GM23338 (cell line): Measurements from ENCODE around the gene PTCD2. TPM values are rescaled to one million over a fixed set of nuclear protein-coding genes. Genes with fewer than 3 reads are reported as not detected.

ENCODE experiments used
- ATAC-seq: fragments of 200-7000 bp; cut with Tn5 transposase; 3 replicates; pipeline ENCODE4 v1.9.1; 2020
- DNase-seq: peaks from one replicate; pipeline ENCODE4 v3.0.0-alpha.2; 2015; ENCODE audit warnings: low spot score
- H2AFZ ChIP-seq: fragments of 200-600 bp; sonication (generic); 2 replicates; pipeline ENCODE4 v1.8.0; 2016; ENCODE audit warnings: antibody characterized with exemption, mild to moderate bottlenecking, moderate library complexity
- H3F3A ChIP-seq: fragments of 200-600 bp; sonication (generic); replicated peaks from 2 replicates; pipeline ENCODE4 v1.8.0; 2017; ENCODE audit warnings: antibody characterized with exemption, mixed run types, low read depth
- H3K27ac ChIP-seq: fragments of 200-600 bp; sonication (generic); 2 replicates; pipeline ENCODE4 v1.6.1; 2016; ENCODE audit warnings: low read depth
- H3K27me3 ChIP-seq: fragments of 200-600 bp; sonication (generic); 2 replicates; pipeline ENCODE4 v1.8.0; 2016; ENCODE audit warnings: mild to moderate bottlenecking, mixed run types, moderate library complexity; ENCODE audit not compliant: insufficient read depth
- H3K36me3 ChIP-seq: fragments of 200-600 bp; sonication (generic); 2 replicates; pipeline ENCODE4 v1.8.0; 2016; ENCODE audit warnings: mild to moderate bottlenecking; ENCODE audit not compliant: insufficient read depth
- H3K4me1 ChIP-seq: fragments of 200-600 bp; sonication (generic); 2 replicates; pipeline ENCODE4 v1.8.0; 2016; ENCODE audit warnings: mild to moderate bottlenecking, moderate library complexity; ENCODE audit not compliant: insufficient read depth
- H3K4me2 ChIP-seq: fragments of 200-600 bp; sonication (generic); 2 replicates; pipeline ENCODE4 v1.7.1; 2017; ENCODE audit warnings: mixed run types
- H3K4me3 ChIP-seq: fragments of 200-600 bp; sonication (generic); 2 replicates; pipeline ENCODE4 v1.6.1; 2016; ENCODE audit warnings: mixed run types
- H3K79me2 ChIP-seq: fragments of 200-600 bp; sonication (generic); replicated peaks from 2 replicates; pipeline ENCODE4 v1.8.0; 2017; ENCODE audit warnings: mild to moderate bottlenecking; ENCODE audit not compliant: insufficient read depth
- H3K9me2 ChIP-seq: fragments of 200-600 bp; sonication (generic); 2 replicates; pipeline ENCODE4 v1.8.0; 2017; ENCODE audit not compliant: insufficient read depth
- H4K20me1 ChIP-seq: fragments of 200-600 bp; sonication (generic); replicated peaks from 2 replicates; pipeline ENCODE4 v1.8.0; 2017; ENCODE audit warnings: mild to moderate bottlenecking; ENCODE audit not compliant: insufficient read depth
- H3K27ac Mint-ChIP-seq: 2 replicates; pipeline ENCODE4 v1.8.0; 2020; ENCODE audit warnings: inconsistent platforms, mild to moderate bottlenecking, moderate library complexity, mixed read lengths
- H3K27me3 Mint-ChIP-seq: 3 replicates; pipeline ENCODE4 v1.8.0; 2022; ENCODE audit warnings: low read depth, mild to moderate bottlenecking, moderate library complexity, mixed read lengths, inconsistent platforms; ENCODE audit not compliant: insufficient read depth, poor library complexity
- H3K36me3 Mint-ChIP-seq: 3 replicates; pipeline ENCODE4 v1.8.0; 2021; ENCODE audit warnings: low read depth, mild to moderate bottlenecking, inconsistent platforms, moderate library complexity, mixed read lengths
- H3K4me1 Mint-ChIP-seq: 3 replicates; pipeline ENCODE4 v1.8.0; 2020; ENCODE audit warnings: mild to moderate bottlenecking, inconsistent platforms, mixed read lengths
- H3K4me3 Mint-ChIP-seq: 3 replicates; pipeline ENCODE4 v1.8.0; 2021; ENCODE audit warnings: moderate library complexity, mild to moderate bottlenecking, inconsistent platforms, mixed read lengths
- H3K9me3 Mint-ChIP-seq: 3 replicates; pipeline ENCODE4 v1.8.0; 2020; ENCODE audit warnings: moderate library complexity, mild to moderate bottlenecking, inconsistent platforms, mixed read lengths
- CREB1 ChIP-seq: fragments of 250-450 bp; sonication (Bioruptor Pico); IDR thresholded peaks from 2 replicates; pipeline ENCODE4 v1.5.0; 2020; ENCODE audit warnings: low read depth, mild to moderate bottlenecking, moderate library complexity
- EZH2 ChIP-seq: fragments of 200-600 bp; sonication (generic); IDR thresholded peaks from one replicate; pipeline ENCODE4 v1.8.0; 2017; ENCODE audit warnings: antibody characterized with exemption, mild to moderate bottlenecking, low read depth; ENCODE audit not compliant: unreplicated experiment
- EZH2phosphoT487 ChIP-seq: fragments of 200-600 bp; sonication (generic); IDR thresholded peaks from one replicate; pipeline ENCODE4 v1.8.1; 2018; ENCODE audit warnings: antibody characterized with exemption; ENCODE audit not compliant: unreplicated experiment
- JUNB ChIP-seq: IDR thresholded peaks from one replicate; pipeline ENCODE4 v1.6.1; 2016; ENCODE audit warnings: antibody characterized with exemption; ENCODE audit not compliant: unreplicated experiment
- NANOG ChIP-seq: IDR thresholded peaks from 2 replicates; pipeline ENCODE4 v1.6.1; 2016; ENCODE audit warnings: antibody characterized with exemption, borderline replicate concordance
- POLR2AphosphoS5 ChIP-seq: IDR thresholded peaks from 2 replicates; pipeline ENCODE4 v1.6.1; 2016; ENCODE audit warnings: antibody characterized with exemption, low read depth
- REST ChIP-seq: IDR thresholded peaks from one replicate; pipeline ENCODE4 v1.6.1; 2018; ENCODE audit warnings: antibody characterized with exemption; ENCODE audit not compliant: unreplicated experiment
- STAT1 ChIP-seq: IDR thresholded peaks from one replicate; pipeline ENCODE4 v1.6.1; 2016; ENCODE audit warnings: antibody characterized with exemption; ENCODE audit not compliant: unreplicated experiment
- ZNF114 ChIP-seq: fragments of 250-450 bp; sonication (Bioruptor Pico); IDR thresholded peaks from 2 replicates; pipeline ENCODE4 v1.5.0; 2020; ENCODE audit warnings: mild to moderate bottlenecking, moderate library complexity
- ZNF331 ChIP-seq: fragments of 250-450 bp; sonication (Bioruptor Pico); IDR thresholded peaks from 2 replicates; pipeline ENCODE4 v1.5.0; 2020; ENCODE audit warnings: low read depth, mild to moderate bottlenecking, moderate library complexity
- polyA plus RNA-seq: library from polyadenylated mRNA; unstranded; fragments of >200 nt; fragmentation: Nextera tagmentation; extraction: Ambion mirVana; gene quantifications from 2 replicates; pipeline ENCODE4 v1.2.1, GENCODE V29; 2016
- total RNA-seq: library from RNA; depleted of rRNA; stranded (reverse); fragments of >200 nt; shearing (Covaris generic); gene quantifications from 2 replicates; pipeline ENCODE4 v1.2.3, GENCODE V29; 2014
- TF ChIP-seq, protein P1 (sequence below): IDR thresholded peaks from 2 replicates; pipeline ENCODE4 v1.6.1; 2016; ENCODE audit warnings: antibody characterized with exemption
- TF ChIP-seq, protein P2 (sequence below), 2 experiments: fragments of 200-600 bp in 1 of 2; sonication (generic) in 1 of 2; conservative IDR thresholded peaks; 2 replicates each; pipeline versions ENCODE4 v1.5.1 to v1.6.1; 2016 to 2017; ENCODE audit warnings: antibody characterized with exemption in 2 of 2, low read depth in 2 of 2, mild to moderate bottlenecking in 2 of 2, moderate library complexity in 1 of 2
- TF ChIP-seq, protein P3 (sequence below): fragments of 250-450 bp; sonication (Bioruptor Pico); IDR thresholded peaks from 2 replicates; pipeline ENCODE4 v1.5.0; 2020; ENCODE audit warnings: mild to moderate bottlenecking, moderate library complexity

PTCD2 gene
- total and polyA plus RNA-seq, 2 experiments from 2014 or later = 8.8 to 14.5 TPM

GRCh38 chr5:72326306-72326649 lies 6.1 kb downstream of the PTCD2 start:
- H3K36me3 Mint-ChIP-seq = peaks cover 50% of the 10 kb centered on the region

More at GRCh38 chr5:72326306-72326649, 6.1 kb downstream of the PTCD2 start:
- H3K9me3 Mint-ChIP-seq = no peaks in the 10 kb centered on the region
- H4K20me1 ChIP-seq = no peaks in the 10 kb centered on the region; the same call in 1 of the 2 replicates
- no peak overlapping the region for H3K4me3 Mint-ChIP-seq
- H3F3A ChIP-seq = no peaks in the 10 kb centered on the region
- no peak overlapping the region for H3K27ac Mint-ChIP-seq
- no peaks in the 10 kb centered on the region for H3K27me3 ChIP-seq
- H2AFZ ChIP-seq = no peak overlapping the region
- DNase-seq (no peak), ATAC-seq (no peak)
- H3K36me3 ChIP-seq = 0 out of 2 replicates have a peak, but pooled peaks cover 6% of the 10 kb centered on the region
- no peaks in the 10 kb centered on the region for H3K9me2 ChIP-seq
- 0 out of 2 replicates have a peak, but pooled peaks cover 5% of the 10 kb centered on the region for H3K79me2 ChIP-seq
- H3K4me3 ChIP-seq = no peak overlapping the region
- no peak overlapping the region for H3K27ac ChIP-seq
- TF ChIP-seq REST (no peak), ZNF331 (CRISPR knock-in tag) (no peak), NANOG (no peak), CREB1 (CRISPR knock-in tag) (no peak), POLR2AphosphoS5 (no peak), ZNF114 (CRISPR knock-in tag) (no peak), JUNB (no peak), STAT1 (no peak), EZH2phosphoT487 (no peak), EZH2 (no peak)
- TF ChIP-seq, protein P1, sequence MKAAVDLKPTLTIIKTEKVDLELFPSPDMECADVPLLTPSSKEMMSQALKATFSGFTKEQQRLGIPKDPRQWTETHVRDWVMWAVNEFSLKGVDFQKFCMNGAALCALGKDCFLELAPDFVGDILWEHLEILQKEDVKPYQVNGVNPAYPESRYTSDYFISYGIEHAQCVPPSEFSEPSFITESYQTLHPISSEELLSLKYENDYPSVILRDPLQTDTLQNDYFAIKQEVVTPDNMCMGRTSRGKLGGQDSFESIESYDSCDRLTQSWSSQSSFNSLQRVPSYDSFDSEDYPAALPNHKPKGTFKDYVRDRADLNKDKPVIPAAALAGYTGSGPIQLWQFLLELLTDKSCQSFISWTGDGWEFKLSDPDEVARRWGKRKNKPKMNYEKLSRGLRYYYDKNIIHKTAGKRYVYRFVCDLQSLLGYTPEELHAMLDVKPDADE = no peak
- TF ChIP-seq, protein P2, sequence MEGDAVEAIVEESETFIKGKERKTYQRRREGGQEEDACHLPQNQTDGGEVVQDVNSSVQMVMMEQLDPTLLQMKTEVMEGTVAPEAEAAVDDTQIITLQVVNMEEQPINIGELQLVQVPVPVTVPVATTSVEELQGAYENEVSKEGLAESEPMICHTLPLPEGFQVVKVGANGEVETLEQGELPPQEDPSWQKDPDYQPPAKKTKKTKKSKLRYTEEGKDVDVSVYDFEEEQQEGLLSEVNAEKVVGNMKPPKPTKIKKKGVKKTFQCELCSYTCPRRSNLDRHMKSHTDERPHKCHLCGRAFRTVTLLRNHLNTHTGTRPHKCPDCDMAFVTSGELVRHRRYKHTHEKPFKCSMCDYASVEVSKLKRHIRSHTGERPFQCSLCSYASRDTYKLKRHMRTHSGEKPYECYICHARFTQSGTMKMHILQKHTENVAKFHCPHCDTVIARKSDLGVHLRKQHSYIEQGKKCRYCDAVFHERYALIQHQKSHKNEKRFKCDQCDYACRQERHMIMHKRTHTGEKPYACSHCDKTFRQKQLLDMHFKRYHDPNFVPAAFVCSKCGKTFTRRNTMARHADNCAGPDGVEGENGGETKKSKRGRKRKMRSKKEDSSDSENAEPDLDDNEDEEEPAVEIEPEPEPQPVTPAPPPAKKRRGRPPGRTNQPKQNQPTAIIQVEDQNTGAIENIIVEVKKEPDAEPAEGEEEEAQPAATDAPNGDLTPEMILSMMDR (conservative IDR thresholded peaks at IDR 0.05; ENCODE audit: low read depth in 2 of 2) = no peak
- TF ChIP-seq, protein P3, sequence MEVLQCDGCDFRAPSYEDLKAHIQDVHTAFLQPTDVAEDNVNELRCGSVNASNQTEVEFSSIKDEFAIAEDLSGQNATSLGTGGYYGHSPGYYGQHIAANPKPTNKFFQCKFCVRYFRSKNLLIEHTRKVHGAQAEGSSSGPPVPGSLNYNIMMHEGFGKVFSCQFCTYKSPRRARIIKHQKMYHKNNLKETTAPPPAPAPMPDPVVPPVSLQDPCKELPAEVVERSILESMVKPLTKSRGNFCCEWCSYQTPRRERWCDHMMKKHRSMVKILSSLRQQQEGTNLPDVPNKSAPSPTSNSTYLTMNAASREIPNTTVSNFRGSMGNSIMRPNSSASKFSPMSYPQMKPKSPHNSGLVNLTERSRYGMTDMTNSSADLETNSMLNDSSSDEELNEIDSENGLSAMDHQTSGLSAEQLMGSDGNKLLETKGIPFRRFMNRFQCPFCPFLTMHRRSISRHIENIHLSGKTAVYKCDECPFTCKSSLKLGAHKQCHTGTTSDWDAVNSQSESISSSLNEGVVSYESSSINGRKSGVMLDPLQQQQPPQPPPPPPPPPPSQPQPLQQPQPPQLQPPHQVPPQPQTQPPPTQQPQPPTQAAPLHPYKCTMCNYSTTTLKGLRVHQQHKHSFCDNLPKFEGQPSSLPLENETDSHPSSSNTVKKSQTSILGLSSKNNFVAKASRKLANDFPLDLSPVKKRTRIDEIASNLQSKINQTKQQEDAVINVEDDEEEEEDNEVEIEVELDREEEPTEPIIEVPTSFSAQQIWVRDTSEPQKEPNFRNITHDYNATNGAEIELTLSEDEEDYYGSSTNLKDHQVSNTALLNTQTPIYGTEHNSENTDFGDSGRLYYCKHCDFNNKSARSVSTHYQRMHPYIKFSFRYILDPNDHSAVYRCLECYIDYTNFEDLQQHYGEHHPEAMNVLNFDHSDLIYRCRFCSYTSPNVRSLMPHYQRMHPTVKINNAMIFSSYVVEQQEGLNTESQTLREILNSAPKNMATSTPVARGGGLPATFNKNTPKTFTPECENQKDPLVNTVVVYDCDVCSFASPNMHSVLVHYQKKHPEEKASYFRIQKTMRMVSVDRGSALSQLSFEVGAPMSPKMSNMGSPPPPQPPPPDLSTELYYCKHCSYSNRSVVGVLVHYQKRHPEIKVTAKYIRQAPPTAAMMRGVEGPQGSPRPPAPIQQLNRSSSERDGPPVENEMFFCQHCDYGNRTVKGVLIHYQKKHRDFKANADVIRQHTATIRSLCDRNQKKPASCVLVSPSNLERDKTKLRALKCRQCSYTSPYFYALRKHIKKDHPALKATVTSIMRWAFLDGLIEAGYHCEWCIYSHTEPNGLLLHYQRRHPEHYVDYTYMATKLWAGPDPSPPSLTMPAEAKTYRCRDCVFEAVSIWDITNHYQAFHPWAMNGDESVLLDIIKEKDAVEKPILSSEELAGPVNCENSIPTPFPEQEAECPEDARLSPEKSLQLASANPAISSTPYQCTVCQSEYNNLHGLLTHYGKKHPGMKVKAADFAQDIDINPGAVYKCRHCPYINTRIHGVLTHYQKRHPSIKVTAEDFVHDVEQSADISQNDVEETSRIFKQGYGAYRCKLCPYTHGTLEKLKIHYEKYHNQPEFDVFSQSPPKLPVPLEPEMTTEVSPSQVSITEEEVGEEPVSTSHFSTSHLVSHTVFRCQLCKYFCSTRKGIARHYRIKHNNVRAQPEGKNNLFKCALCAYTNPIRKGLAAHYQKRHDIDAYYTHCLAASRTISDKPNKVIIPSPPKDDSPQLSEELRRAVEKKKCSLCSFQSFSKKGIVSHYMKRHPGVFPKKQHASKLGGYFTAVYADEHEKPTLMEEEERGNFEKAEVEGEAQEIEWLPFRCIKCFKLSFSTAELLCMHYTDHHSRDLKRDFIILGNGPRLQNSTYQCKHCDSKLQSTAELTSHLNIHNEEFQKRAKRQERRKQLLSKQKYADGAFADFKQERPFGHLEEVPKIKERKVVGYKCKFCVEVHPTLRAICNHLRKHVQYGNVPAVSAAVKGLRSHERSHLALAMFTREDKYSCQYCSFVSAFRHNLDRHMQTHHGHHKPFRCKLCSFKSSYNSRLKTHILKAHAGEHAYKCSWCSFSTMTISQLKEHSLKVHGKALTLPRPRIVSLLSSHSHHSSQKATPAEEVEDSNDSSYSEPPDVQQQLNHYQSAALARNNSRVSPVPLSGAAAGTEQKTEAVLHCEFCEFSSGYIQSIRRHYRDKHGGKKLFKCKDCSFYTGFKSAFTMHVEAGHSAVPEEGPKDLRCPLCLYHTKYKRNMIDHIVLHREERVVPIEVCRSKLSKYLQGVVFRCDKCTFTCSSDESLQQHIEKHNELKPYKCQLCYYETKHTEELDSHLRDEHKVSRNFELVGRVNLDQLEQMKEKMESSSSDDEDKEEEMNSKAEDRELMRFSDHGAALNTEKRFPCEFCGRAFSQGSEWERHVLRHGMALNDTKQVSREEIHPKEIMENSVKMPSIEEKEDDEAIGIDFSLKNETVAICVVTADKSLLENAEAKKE (CRISPR knock-in tag) = no peak
- H3K4me1 ChIP-seq = peaks cover 3% of the 10 kb centered on the region; the same call in 1 of the 2 replicates
- no peak overlapping the region for H3K4me2 ChIP-seq
- peaks cover 1% of the 10 kb centered on the region for H3K27me3 Mint-ChIP-seq
- H3K4me1 Mint-ChIP-seq = peaks cover 23% of the 10 kb centered on the region
